ENCODE results near the gene LY6G6D. TPM values are rescaled to one million over a fixed set of nuclear protein-coding genes. Genes with fewer than 3 reads are reported as not detected.

Gene LY6G6D
- total and polyA plus RNA-seq, 8 donors, result not detected

DNA sequence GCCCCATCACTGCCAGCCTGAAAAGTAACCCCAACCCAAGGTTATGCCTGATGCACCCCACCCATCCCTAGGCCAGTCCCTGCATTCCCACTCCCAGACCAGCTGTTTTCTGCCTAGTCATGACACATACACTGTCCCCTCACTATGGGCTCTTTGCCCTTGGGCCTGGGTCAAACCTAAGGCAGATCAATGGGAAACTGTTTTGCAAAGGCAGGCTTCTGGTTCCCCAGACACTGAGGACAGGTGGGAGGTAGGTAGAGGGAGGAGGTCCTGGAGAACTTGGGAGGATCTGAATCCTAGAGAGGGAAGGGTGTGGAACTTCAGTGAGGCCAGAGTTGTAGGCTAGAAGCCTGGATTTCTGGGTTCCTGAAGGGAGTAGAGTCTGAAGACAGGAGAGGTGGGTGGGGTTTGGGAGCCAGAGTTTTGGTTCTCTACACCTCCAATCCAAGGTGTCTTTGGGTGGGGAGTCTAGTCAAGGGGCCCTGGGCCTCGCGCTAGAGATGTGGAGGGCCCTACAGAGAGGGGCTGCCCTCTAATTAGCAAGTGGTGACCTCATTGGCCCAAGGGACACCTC is 19.2 kb downstream of the LY6G6D start:
- Histone ChIP-seq H3K27me3 (no peaks in the 10 kb centered on the region), H3K27ac (peak overlapping the region; percentile 94 to 97 (median 95)), H3K36me3 (peaks cover 36 to 41% (median 40%) of the 10 kb centered on the region in 4 donors), H3K9me3 (no peaks in the 10 kb centered on the region), H3K4me3 (peak overlapping the region; percentile 67 to 85 (median 75)), H3K4me1 (peaks cover 53 to 80% (median 70%) of the 10 kb centered on the region in 4 donors)
- WGBS, 5 donors, result 5 to 19% (median 14%) methylated on average over 2 of the region's 2 CpGs
- DNase-seq, result no peak
- intact Hi-C loops (cut with DNase I; ENCODE audit: low total_unique reads), result no loop called here
- TF ChIP-seq POLR2AphosphoS5 (IDR thresholded peaks at IDR 0.05), result no peak
- TF ChIP-seq POLR2A (IDR thresholded peaks at IDR 0.05), result no peak
- TF ChIP-seq, protein P1, sequence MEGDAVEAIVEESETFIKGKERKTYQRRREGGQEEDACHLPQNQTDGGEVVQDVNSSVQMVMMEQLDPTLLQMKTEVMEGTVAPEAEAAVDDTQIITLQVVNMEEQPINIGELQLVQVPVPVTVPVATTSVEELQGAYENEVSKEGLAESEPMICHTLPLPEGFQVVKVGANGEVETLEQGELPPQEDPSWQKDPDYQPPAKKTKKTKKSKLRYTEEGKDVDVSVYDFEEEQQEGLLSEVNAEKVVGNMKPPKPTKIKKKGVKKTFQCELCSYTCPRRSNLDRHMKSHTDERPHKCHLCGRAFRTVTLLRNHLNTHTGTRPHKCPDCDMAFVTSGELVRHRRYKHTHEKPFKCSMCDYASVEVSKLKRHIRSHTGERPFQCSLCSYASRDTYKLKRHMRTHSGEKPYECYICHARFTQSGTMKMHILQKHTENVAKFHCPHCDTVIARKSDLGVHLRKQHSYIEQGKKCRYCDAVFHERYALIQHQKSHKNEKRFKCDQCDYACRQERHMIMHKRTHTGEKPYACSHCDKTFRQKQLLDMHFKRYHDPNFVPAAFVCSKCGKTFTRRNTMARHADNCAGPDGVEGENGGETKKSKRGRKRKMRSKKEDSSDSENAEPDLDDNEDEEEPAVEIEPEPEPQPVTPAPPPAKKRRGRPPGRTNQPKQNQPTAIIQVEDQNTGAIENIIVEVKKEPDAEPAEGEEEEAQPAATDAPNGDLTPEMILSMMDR (IDR thresholded peaks at IDR 0.05), result no peak
- no peak for TF ChIP-seq EP300 (IDR thresholded peaks at IDR 0.05)

DNA sequence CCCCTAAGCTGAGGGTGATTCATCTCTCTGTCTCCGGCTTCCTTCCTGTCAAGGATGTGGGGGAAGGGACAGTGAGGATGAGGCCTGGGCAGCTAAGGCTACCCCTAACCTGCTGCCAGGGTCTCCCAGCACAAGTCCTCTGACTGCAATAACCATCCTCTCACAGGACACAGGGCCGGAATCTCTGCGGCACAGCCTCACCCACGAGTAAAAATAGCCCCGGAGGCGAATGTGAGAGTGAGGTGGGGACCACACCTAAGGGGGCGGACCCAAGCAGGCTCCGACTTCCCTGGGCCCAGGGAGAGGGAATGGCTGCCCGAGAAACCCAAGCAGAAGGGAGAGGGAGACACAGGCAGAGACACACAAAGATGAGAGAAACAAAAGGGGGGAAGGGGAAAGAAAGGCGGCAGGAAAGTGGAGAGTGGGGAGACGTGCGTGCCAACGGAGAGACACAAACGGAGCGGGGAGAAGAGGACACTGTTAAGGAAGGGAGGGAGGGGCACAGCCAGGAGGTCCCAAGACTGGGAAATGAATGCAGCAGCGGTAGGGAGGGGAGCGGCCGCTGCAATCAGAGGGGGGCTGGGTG is 19.8 kb downstream of the LY6G6D start:
- TF ChIP-seq POLR2AphosphoS5 (IDR thresholded peaks at IDR 0.05), result peak in 2 of 3 donors; percentile 57 to 74
- TF ChIP-seq, protein P1 (IDR thresholded peaks at IDR 0.05), result no peak
- peak; percentile 54 to 86 for DNase-seq
- Histone ChIP-seq H3K4me3 (peak overlapping the region; percentile 67 to 85 (median 75)), H3K4me1 (peaks cover 54 to 81% (median 70%) of the 10 kb centered on the region in 4 donors), H3K27me3 (no peaks in the 10 kb centered on the region), H3K27ac (peak overlapping the region; percentile 94 to 97 (median 95)), H3K9me3 (no peaks in the 10 kb centered on the region), H3K36me3 (peaks cover 36 to 41% (median 40%) of the 10 kb centered on the region in 4 donors)
- 0% methylated on average over 17 to 18 of the region's 18 CpGs for WGBS, 5 donors
- intact Hi-C loops (cut with DNase I; ENCODE audit: low total_unique reads), result no loop called here

DNA sequence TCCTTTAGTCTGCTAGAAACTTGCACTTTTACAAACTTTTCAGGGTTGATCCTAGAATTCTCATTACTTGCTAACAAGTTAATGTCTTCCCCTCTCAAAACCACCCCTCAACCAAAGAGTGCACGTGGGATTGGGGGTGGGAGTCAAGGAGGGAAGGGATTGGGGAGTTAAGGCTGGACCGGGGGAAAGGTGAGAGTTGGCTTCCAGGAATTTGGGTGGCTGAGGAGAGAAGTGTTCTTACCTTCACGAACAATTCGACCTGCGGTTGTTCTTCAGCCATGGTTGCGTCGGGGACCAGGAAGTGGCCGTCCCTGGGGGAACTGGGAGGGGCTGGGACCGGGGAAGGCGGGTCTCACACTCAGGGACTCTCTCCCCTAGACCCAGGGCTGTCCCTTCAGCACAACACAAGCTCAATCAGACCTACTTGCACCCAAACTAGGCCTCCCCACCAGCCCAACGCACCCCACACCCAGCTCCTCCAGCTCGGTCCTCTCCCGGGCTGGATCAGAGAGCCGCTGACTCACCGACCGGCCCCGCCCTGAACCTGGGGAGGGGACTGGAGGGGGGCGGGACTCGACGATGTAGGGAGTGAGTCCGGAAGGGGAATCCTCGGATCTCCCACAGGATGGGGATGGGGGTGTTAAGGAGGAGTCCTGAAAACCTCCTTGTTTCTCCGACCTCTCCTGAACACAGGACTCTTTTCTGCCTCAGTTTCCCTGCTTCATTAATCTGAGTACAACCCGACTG is 21.0 kb downstream of the LY6G6D start, which contains the start of gene CLIC1:
TSS of gene CLIC1 (minus strand) at position 510 of the 747 bp plus-strand sequence. CDS start at position 280, 230 bp downstream.
- Histone ChIP-seq H3K36me3 (peaks cover 28 to 33% (median 32%) of the 10 kb centered on the region in 4 donors), H3K27me3 (no peaks in the 10 kb centered on the region), H3K4me3 (peak within 1 kb of the TSS; percentile 67 to 85 (median 75)), H3K9me3 (no peaks in the 10 kb centered on the region), H3K4me1 (peaks cover 55 to 83% (median 68%) of the 10 kb centered on the region in 4 donors), H3K27ac (peak within 1 kb of the TSS; percentile 94 to 97 (median 95))
- intact Hi-C loops (cut with DNase I; ENCODE audit: low total_unique reads), result no loop called here
- DNase-seq, result peak; percentile 87 to 96
- WGBS, 5 donors, result 0 to 1% (median 0%) methylated on average over 22 to 24 of the region's 24 CpGs
- TF ChIP-seq POLR2A (IDR thresholded peaks at IDR 0.05) (peak in 2 of 4 donors; percentile 70 to 87), POLR2AphosphoS5 (IDR thresholded peaks at IDR 0.05) (peak in 2 of 3 donors; percentile 96 to 97)
- TF ChIP-seq, protein P1 (IDR thresholded peaks at IDR 0.05), result no peak

DNA sequence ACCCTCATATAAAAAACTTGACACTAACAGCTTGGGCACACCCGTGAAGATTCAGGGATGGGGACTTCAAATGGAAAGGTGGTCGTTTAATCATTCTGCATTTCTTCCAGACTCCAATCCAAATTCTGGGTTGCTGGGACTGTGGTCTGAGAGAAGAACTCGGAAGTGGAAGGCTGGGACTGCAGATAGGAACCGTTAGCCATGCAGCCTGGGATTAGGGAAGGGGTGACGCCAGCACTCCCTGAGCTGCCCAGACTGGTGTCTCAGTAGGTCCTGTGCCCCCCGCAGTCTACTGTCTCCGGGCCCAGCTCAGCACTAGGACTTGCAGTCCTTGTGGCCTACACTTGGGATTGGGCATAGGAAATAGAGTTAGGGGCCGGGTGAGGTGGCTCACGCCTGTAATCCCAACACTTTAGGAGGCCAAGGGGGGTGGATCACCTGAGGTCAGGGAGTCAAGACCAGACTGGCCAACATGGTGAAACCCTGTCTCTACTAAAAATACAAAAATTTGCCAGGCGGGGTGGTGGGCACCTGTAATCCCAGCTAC is 21.7 kb downstream of the LY6G6D start:
- no peaks in the 10 kb centered on the region for H3K27me3 ChIP-seq
- intact Hi-C loops (cut with DNase I; ENCODE audit: low total_unique reads), result no loop called here
- H3K27ac ChIP-seq, result peak overlapping the region; percentile 94 to 97 (median 95)
- no peaks in the 10 kb centered on the region for H3K9me3 ChIP-seq
- H3K36me3 ChIP-seq, result peaks cover 21 to 27% (median 26%) of the 10 kb centered on the region in 4 donors
- WGBS, 5 donors, result 20 to 34% (median 27%) methylated on average over 9 to 10 of the region's 10 CpGs
- H3K4me1 ChIP-seq, result peaks cover 55 to 80% (median 66%) of the 10 kb centered on the region in 4 donors
- peak overlapping the region; percentile 67 to 85 (median 75) for H3K4me3 ChIP-seq
- TF ChIP-seq, protein P1 (IDR thresholded peaks at IDR 0.05), result no peak
- TF ChIP-seq POLR2AphosphoS5 (IDR thresholded peaks at IDR 0.05), result no peak
- TF ChIP-seq POLR2A (IDR thresholded peaks at IDR 0.05), result no peak
- TF ChIP-seq EP300 (IDR thresholded peaks at IDR 0.05), result no peak
- peak in 1 of 2 donors; percentile 45 for DNase-seq
